Kidney (tissue), 14 donors: Measurements from ENCODE around the gene CCDC15. TPM values are rescaled to one million over a fixed set of nuclear protein-coding genes. Genes with fewer than 3 reads are reported as not detected.
A peak's percentile ranks its signal among the peaks of the same experiment; 100 is the strongest.

Experiments used
- DNase-seq, 5 donors: peaks; one replicate each; pipeline ENCODE4 v3.0.0-alpha.2; 2013 to 2020
- FAIRE-seq: peaks from 2 replicates; lab custom pipeline; 2012; peaks lifted over from hg19 to GRCh38; lab: Jason Lieb, UNC
- H3K27ac ChIP-seq, 2 donors: one replicate each; pipeline ENCODE4 v1.7.0; 2013; ENCODE audit warnings: low read depth in 2 of 2, low read length in 2 of 2, inconsistent platforms in 1 of 2
- H3K27me3 ChIP-seq: one replicate; pipeline ENCODE4 v1.7.1; 2013; ENCODE audit warnings: low read length, inconsistent platforms; ENCODE audit not compliant: control insufficient read depth, insufficient read depth
- H3K36me3 ChIP-seq, 3 donors: one replicate each; pipeline versions ENCODE4 v1.7.0 to v1.7.1; 2013; ENCODE audit warnings: low read length in 3 of 3, control low read depth in 1 of 3, inconsistent platforms in 1 of 3; ENCODE audit not compliant: insufficient read depth in 3 of 3, control insufficient read depth in 2 of 3
- H3K4me1 ChIP-seq, 3 donors: one replicate each; pipeline versions ENCODE4 v1.7.0 to v1.7.1; 2013; ENCODE audit warnings: low read length in 3 of 3, inconsistent platforms in 1 of 3, low read depth in 1 of 3; ENCODE audit not compliant: control insufficient read depth in 2 of 3, insufficient read depth in 2 of 3
- H3K4me3 ChIP-seq, 3 donors: one replicate each; pipeline versions ENCODE4 v1.7.0 to v1.8.1; 2013; ENCODE audit warnings: low read length in 3 of 3, control low read depth in 1 of 3, inconsistent platforms in 1 of 3
- H3K9ac ChIP-seq, 3 donors: one replicate each; pipeline versions ENCODE4 v1.7.0 to v1.7.1; 2013; ENCODE audit warnings: low read length in 3 of 3, control low read depth in 1 of 3, inconsistent platforms in 1 of 3
- H3K9me3 ChIP-seq, 3 donors: one replicate each; pipeline versions ENCODE4 v1.7.0 to v1.7.1; 2013; ENCODE audit warnings: low read length in 3 of 3, control low read depth in 1 of 3, inconsistent platforms in 1 of 3; ENCODE audit not compliant: control insufficient read depth in 2 of 3, insufficient read depth in 1 of 3
- CTCF ChIP-seq: IDR thresholded peaks from 3 replicates; pipeline ENCODE4 v1.5.1; 2012; ENCODE audit warnings: mild to moderate bottlenecking, moderate library complexity, borderline replicate concordance; ENCODE audit not compliant: insufficient read depth; ENCODE audit errors: extremely low read depth
- intact Hi-C: fragments of 100-400 bp; cut with DNase I; formaldehyde crosslinking; loops from one replicate; pipeline ENCODE4 v1.11.1; 2022
- polyA plus RNA-seq: library from polyadenylated mRNA; stranded (reverse); fragments of 350-450 nt; fragmentation: Illumina TruSeq; extraction: RNeasy Lipid Tissue Mini Kit (QIAGEN cat#74804); gene quantifications from one replicate; pipeline ENCODE4 v1.2.3, GENCODE V29; 2014; ENCODE audit warnings: low read depth, low replicate concordance; ENCODE audit not compliant: insufficient read depth
- total RNA-seq: library from RNA; stranded (reverse); fragmentation: NEBNext Ultra II Directional; extraction: Animal tissue kit (Norgen Biotek cat#: 25700); gene quantifications from one replicate; pipeline ENCODE4 v1.2.1, GENCODE V29; 2021
- donor health status: control.
- donor health status: control.
- donor health status: control.
- donor health status: control.
- donor health status: control.
- donor health status: DM: yes; HTN: yes; CAD: no.
- donor health status: Normal renal cell carcinoma (clear cell type).

CCDC15 gene
- total and polyA plus RNA-seq, 2 donors from 2014 or later = 0.22 to 1.5 TPM

GRCh38 chr11:124950601-124951330 is 3.2 kb upstream of the CCDC15 start:
- Histone ChIP-seq H3K4me3 (no peak overlapping the region), H3K9ac (no peak overlapping the region), H3K36me3 (no peaks in the 10 kb centered on the region), H3K4me1 (peaks cover 0 to 6% (median 5%) of the 10 kb centered on the region in 3 donors), H3K9me3 (no peaks in the 10 kb centered on the region), H3K27me3 (no peaks in the 10 kb centered on the region), H3K27ac (no peak overlapping the region)
- intact Hi-C loops = no loop called here
- DNase-seq (no peak), FAIRE-seq (no peak)
- no peak for TF ChIP-seq CTCF

GRCh38 chr11:124951341-124951740 is 2.7 kb upstream of the CCDC15 start:
- Histone ChIP-seq H3K27ac (no peak overlapping the region), H3K4me1 (peaks cover 0 to 6% (median 5%) of the 10 kb centered on the region in 3 donors), H3K9ac (no peak overlapping the region), H3K36me3 (no peaks in the 10 kb centered on the region), H3K4me3 (no peak overlapping the region), H3K9me3 (no peaks in the 10 kb centered on the region), H3K27me3 (no peaks in the 10 kb centered on the region)
- DNase-seq (no peak), FAIRE-seq (no peak)
- no peak for TF ChIP-seq CTCF
- intact Hi-C loops = no loop called here

DNA sequence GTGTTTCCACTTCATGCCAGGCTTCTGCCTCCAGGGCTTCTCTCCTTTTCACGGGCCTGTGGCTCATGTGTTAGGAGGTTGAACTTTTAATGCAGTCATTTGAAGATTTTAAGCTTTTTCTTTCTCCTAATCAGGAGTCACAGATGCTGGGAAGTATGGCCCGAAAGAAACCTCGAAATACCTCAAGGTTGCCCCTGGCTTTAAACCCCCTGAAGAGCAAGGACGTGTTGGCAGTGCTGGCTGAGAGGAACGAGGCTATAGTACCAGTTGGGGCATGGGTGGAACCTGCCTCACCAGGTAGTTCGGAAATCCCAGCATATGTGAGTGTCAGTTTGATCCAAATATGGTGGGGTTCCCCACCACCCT is 571 bp downstream of the CCDC15 start:
- no peak for FAIRE-seq
- Histone ChIP-seq H3K27ac (no peak overlapping the region), H3K9ac (peak overlapping the region in 2 of 3 donors; percentile 48 to 89), H3K36me3 (no peaks in the 10 kb centered on the region), H3K4me3 (peak overlapping the region; percentile 79 to 96 (median 79)), H3K4me1 (peaks cover 0 to 6% (median 5%) of the 10 kb centered on the region in 3 donors), H3K27me3 (no peaks in the 10 kb centered on the region), H3K9me3 (no peaks in the 10 kb centered on the region)
- intact Hi-C loops = no loop called here
- peak in 1 of 5 donors; percentile 8 for DNase-seq
- TF ChIP-seq CTCF = no peak
